ENCODE measurements around the gene KLHL33. TPM values are rescaled to one million over a fixed set of nuclear protein-coding genes. Genes with fewer than 3 reads are reported as not detected.

KLHL33 gene
- total and polyA plus RNA-seq, 2 donors from 2014 or later: 0.24 to 0.72 TPM

GRCh38 chr14:20428802-20429201, 7.2 kb downstream of the KLHL33 start:
- intact Hi-C loops (cut with DNase I): no loop called here
- H3K4me1 ChIP-seq (ENCODE audit: control insufficient read depth in 2 of 3, insufficient read depth in 2 of 3, low read depth in 1 of 3, low read length in 3 of 3): peaks cover 0 to 2% (median 0%) of the 10 kb centered on the region in 3 donors
- H3K9me3 ChIP-seq (ENCODE audit: control insufficient read depth in 2 of 3, insufficient read depth in 1 of 3, low read length in 3 of 3): no peaks in the 10 kb centered on the region
- H3K27me3 ChIP-seq (ENCODE audit: control insufficient read depth, insufficient read depth, low read length): no peaks in the 10 kb centered on the region
- DNase-seq: no peak
- no peak overlapping the region for H3K4me3 ChIP-seq (ENCODE audit: low read length in 3 of 3)
- no peaks in the 10 kb centered on the region for H3K36me3 ChIP-seq (ENCODE audit: control insufficient read depth in 2 of 3, insufficient read depth in 3 of 3, low read length in 3 of 3)
- TF ChIP-seq CTCF (IDR thresholded peaks at IDR 0.05; ENCODE audit: borderline replicate concordance, extremely low read depth, insufficient read depth): no peak
- no peak for FAIRE-seq
- no peak overlapping the region for H3K27ac ChIP-seq (ENCODE audit: low read depth in 2 of 2, low read length in 2 of 2)
- no peak overlapping the region for H3K9ac ChIP-seq (ENCODE audit: low read length in 3 of 3)

- H3K4me3 ChIP-seq (ENCODE audit: low read length in 3 of 3): no peak overlapping the region
- intact Hi-C loops (cut with DNase I): no loop called here
- H3K27me3 ChIP-seq (ENCODE audit: control insufficient read depth, insufficient read depth, low read length): no peaks in the 10 kb centered on the region
- FAIRE-seq (no peak), DNase-seq (no peak)
- H3K27ac ChIP-seq (ENCODE audit: low read depth in 2 of 2, low read length in 2 of 2): no peak overlapping the region
- H3K9ac ChIP-seq (ENCODE audit: low read length in 3 of 3): no peak overlapping the region
- H3K4me1 ChIP-seq (ENCODE audit: control insufficient read depth in 2 of 3, insufficient read depth in 2 of 3, low read depth in 1 of 3, low read length in 3 of 3): peaks cover 0 to 2% (median 0%) of the 10 kb centered on the region in 3 donors
- TF ChIP-seq CTCF (IDR thresholded peaks at IDR 0.05; ENCODE audit: borderline replicate concordance, extremely low read depth, insufficient read depth): no peak
- H3K36me3 ChIP-seq (ENCODE audit: control insufficient read depth in 2 of 3, insufficient read depth in 3 of 3, low read length in 3 of 3): no peaks in the 10 kb centered on the region
- no peaks in the 10 kb centered on the region for H3K9me3 ChIP-seq (ENCODE audit: control insufficient read depth in 2 of 3, insufficient read depth in 1 of 3, low read length in 3 of 3)
These were observed 8.0 kb downstream of the KLHL33 start for GRCh38 chr14:20428010-20428365.

GRCh38 chr14:20427231-20428009, 8.5 kb downstream of the KLHL33 start:
- H3K9ac ChIP-seq (ENCODE audit: low read length in 3 of 3): no peak overlapping the region

More at GRCh38 chr14:20427231-20428009, 8.5 kb downstream of the KLHL33 start:
- TF ChIP-seq CTCF (IDR thresholded peaks at IDR 0.05; ENCODE audit: borderline replicate concordance, extremely low read depth, insufficient read depth): no peak
- Histone ChIP-seq H3K27ac (ENCODE audit: low read depth in 2 of 2, low read length in 2 of 2) (no peak overlapping the region), H3K27me3 (ENCODE audit: control insufficient read depth, insufficient read depth, low read length) (no peaks in the 10 kb centered on the region), H3K36me3 (ENCODE audit: control insufficient read depth in 2 of 3, insufficient read depth in 3 of 3, low read length in 3 of 3) (no peaks in the 10 kb centered on the region), H3K9me3 (ENCODE audit: control insufficient read depth in 2 of 3, insufficient read depth in 1 of 3, low read length in 3 of 3) (no peaks in the 10 kb centered on the region), H3K4me3 (ENCODE audit: low read length in 3 of 3) (no peak overlapping the region), H3K4me1 (ENCODE audit: control insufficient read depth in 2 of 3, insufficient read depth in 2 of 3, low read depth in 1 of 3, low read length in 3 of 3) (peaks cover 0 to 2% (median 0%) of the 10 kb centered on the region in 3 donors)
- FAIRE-seq: no peak
- intact Hi-C loops (cut with DNase I): no loop called here
- DNase-seq: no peak

All from kidney (tissue), 14 donors.